Stimulated activated CD4-positive, alpha-beta T cell treated with anti-CD3 and anti-CD28 coated beads, Interleukin-12 subunit alpha, Interleukin-12 subunit beta, amount 100 ng/mL, for 4 hours (primary cell): ENCODE measurements around the gene ACSL5.

Experiments
- DNase-seq: peaks from one replicate; pipeline ENCODE4 v3.0.0-alpha.2; 2020

ACSL5 gene

GRCh38 chr10:112467541-112468075, 93.7 kb downstream of the ACSL5 start:
- no peak for DNase-seq

GRCh38 chr10:112471878-112472487, 98.1 kb downstream of the ACSL5 start:
- no peak for DNase-seq

- DNase-seq, result no peak
Observed at GRCh38 chr10:112475575-112476218, 101.8 kb downstream of the ACSL5 start.
